ENCODE results near the gene CBX6. TPM values are rescaled to one million over a fixed set of nuclear protein-coding genes. Genes with fewer than 3 reads are reported as not detected.

CBX6 gene
- total and polyA plus RNA-seq, 9 of the 15 experiments (the other 6 are each of a cell fraction or from before 2014, with no cell fraction given), result 0.75 to 31.6 (median 8.0) TPM

DNA sequence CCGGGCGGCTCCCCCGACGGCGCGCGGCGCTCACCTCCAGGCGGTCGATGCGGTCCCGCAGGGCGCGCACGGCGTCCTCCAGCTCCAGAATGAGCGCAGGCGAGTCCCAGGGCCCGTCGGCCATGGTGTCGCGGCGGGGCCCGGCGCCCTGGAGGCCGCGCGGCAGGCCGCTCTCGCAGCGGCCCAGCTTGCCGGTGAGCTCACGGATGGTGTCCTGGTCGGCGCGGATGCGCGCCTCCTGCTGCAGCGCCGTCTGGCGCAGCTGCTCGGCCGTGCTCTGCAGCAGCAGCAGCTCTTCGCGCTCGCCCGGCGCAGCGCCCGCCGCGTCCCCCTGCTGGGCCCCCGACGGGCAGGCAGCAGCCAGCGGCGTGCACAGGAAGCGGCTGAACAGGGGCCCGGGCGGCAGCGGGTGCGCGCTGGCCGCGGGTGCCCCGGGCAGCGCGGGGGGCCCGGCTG is 28.8 kb downstream of the CBX6 start (continued):
- TF ChIP-seq, protein P1, sequence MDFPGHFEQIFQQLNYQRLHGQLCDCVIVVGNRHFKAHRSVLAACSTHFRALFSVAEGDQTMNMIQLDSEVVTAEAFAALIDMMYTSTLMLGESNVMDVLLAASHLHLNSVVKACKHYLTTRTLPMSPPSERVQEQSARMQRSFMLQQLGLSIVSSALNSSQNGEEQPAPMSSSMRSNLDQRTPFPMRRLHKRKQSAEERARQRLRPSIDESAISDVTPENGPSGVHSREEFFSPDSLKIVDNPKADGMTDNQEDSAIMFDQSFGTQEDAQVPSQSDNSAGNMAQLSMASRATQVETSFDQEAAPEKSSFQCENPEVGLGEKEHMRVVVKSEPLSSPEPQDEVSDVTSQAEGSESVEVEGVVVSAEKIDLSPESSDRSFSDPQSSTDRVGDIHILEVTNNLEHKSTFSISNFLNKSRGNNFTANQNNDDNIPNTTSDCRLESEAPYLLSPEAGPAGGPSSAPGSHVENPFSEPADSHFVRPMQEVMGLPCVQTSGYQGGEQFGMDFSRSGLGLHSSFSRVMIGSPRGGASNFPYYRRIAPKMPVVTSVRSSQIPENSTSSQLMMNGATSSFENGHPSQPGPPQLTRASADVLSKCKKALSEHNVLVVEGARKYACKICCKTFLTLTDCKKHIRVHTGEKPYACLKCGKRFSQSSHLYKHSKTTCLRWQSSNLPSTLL (IDR thresholded peaks at IDR 0.05), result no peak
- TF ChIP-seq TCF7 (IDR thresholded peaks at IDR 0.05; ENCODE audit: borderline replicate concordance) (no peak), ZNF354B (CRISPR knock-in tag; IDR thresholded peaks at IDR 0.05) (no peak), SIX5 (IDR thresholded peaks at IDR 0.05; ENCODE audit: borderline replicate concordance in 1 of 2, insufficient read depth in 1 of 2, low read depth in 1 of 2, low read length in 2 of 2) (no peak), MED1 (CRISPR knock-in tag; IDR thresholded peaks at IDR 0.05; ENCODE audit: borderline replicate concordance) (no peak), HSF4 (CRISPR knock-in tag; IDR thresholded peaks at IDR 0.05; ENCODE audit: borderline replicate concordance) (no peak), ARID2 (IDR thresholded peaks at IDR 0.05) (no peak), NFXL1 (CRISPR knock-in tag; IDR thresholded peaks at IDR 0.05) (no peak), CREB1 (IDR thresholded peaks at IDR 0.05) (no peak), CREB1 (CRISPR knock-in tag; IDR thresholded peaks at IDR 0.05) (0 out of 2 replicates have a peak, but pooled peaks have one; percentile 16), SMAD2 (IDR thresholded peaks at IDR 0.05; ENCODE audit: low read depth, low read length) (no peak), C11orf30 (IDR thresholded peaks at IDR 0.05; ENCODE audit: low read depth) (no peak), POLR2A (conservative IDR thresholded peaks at IDR 0.05) (no peak)
- TF ChIP-seq, protein P2, sequence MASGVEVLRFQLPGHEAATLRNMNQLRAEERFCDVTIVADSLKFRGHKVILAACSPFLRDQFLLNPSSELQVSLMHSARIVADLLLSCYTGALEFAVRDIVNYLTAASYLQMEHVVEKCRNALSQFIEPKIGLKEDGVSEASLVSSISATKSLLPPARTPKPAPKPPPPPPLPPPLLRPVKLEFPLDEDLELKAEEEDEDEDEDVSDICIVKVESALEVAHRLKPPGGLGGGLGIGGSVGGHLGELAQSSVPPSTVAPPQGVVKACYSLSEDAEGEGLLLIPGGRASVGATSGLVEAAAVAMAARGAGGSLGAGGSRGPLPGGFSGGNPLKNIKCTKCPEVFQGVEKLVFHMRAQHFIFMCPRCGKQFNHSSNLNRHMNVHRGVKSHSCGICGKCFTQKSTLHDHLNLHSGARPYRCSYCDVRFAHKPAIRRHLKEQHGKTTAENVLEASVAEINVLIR (CRISPR knock-in tag; IDR thresholded peaks at IDR 0.05), result no peak
- TF ChIP-seq, protein P3, sequence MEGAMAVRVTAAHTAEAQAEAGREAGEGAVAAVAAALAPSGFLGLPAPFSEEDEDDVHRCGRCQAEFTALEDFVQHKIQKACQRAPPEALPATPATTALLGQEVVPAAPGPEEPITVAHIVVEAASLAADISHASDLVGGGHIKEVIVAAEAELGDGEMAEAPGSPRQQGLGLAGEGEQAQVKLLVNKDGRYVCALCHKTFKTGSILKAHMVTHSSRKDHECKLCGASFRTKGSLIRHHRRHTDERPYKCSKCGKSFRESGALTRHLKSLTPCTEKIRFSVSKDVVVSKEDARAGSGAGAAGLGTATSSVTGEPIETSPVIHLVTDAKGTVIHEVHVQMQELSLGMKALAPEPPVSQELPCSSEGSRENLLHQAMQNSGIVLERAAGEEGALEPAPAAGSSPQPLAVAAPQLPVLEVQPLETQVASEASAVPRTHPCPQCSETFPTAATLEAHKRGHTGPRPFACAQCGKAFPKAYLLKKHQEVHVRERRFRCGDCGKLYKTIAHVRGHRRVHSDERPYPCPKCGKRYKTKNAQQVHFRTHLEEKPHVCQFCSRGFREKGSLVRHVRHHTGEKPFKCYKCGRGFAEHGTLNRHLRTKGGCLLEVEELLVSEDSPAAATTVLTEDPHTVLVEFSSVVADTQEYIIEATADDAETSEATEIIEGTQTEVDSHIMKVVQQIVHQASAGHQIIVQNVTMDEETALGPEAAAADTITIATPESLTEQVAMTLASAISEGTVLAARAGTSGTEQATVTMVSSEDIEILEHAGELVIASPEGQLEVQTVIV (CRISPR knock-in tag; IDR thresholded peaks at IDR 0.05; ENCODE audit: borderline replicate concordance), result no peak
- TF ChIP-seq, protein P4, sequence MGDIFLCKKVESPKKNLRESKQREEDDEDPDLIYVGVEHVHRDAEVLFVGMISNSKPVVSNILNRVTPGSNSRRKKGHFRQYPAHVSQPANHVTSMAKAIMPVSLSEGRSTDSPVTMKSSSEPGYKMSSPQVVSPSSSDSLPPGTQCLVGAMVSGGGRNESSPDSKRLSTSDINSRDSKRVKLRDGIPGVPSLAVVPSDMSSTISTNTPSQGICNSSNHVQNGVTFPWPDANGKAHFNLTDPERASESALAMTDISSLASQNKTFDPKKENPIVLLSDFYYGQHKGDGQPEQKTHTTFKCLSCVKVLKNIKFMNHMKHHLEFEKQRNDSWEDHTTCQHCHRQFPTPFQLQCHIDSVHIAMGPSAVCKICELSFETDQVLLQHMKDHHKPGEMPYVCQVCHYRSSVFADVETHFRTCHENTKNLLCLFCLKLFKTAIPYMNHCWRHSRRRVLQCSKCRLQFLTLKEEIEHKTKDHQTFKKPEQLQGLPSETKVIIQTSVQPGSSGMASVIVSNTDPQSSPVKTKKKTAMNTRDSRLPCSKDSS (IDR thresholded peaks at IDR 0.05; ENCODE audit: low read depth, partially characterized antibody), result no peak
- TF ChIP-seq, protein P5, sequence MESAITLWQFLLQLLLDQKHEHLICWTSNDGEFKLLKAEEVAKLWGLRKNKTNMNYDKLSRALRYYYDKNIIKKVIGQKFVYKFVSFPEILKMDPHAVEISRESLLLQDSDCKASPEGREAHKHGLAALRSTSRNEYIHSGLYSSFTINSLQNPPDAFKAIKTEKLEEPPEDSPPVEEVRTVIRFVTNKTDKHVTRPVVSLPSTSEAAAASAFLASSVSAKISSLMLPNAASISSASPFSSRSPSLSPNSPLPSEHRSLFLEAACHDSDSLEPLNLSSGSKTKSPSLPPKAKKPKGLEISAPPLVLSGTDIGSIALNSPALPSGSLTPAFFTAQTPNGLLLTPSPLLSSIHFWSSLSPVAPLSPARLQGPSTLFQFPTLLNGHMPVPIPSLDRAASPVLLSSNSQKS (CRISPR knock-in tag; IDR thresholded peaks at IDR 0.05), result no peak

Data from K562 (cell line).